ENCODE measurements around the gene CD74. TPM values are rescaled to one million over a fixed set of nuclear protein-coding genes. Genes with fewer than 3 reads are reported as not detected.
"Not testable (repeated sequence)": the region's sequence is repeated elsewhere in the genome, so short reads cannot be mapped to it uniquely, and the experiment has no call there.

Gene CD74
- total RNA-seq, 1 donor from 2014 or later, result 3.3 TPM

DNA sequence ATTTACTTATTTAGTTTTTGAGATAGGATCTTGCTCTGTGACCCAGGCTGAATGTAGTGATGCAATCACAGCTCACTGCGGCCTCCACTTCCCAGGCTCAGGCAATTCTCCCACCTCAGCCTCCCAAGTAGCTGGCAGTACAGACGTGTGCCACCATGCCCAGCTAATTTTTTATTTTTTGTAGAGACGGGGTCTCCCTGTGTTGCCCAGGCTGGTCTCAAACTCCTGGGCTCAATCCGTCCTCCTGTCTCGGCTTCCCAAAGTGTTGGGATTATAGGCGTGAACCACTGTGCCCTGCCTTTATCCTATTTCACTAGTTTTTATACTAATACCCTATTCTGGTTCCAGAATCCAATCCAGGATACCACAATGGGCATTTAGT is 30.0 kb upstream of the CD74 start:
- FAIRE-seq (no peak), DNase-seq (ENCODE audit: low spot score in 2 of 2) (no peak)

DNA sequence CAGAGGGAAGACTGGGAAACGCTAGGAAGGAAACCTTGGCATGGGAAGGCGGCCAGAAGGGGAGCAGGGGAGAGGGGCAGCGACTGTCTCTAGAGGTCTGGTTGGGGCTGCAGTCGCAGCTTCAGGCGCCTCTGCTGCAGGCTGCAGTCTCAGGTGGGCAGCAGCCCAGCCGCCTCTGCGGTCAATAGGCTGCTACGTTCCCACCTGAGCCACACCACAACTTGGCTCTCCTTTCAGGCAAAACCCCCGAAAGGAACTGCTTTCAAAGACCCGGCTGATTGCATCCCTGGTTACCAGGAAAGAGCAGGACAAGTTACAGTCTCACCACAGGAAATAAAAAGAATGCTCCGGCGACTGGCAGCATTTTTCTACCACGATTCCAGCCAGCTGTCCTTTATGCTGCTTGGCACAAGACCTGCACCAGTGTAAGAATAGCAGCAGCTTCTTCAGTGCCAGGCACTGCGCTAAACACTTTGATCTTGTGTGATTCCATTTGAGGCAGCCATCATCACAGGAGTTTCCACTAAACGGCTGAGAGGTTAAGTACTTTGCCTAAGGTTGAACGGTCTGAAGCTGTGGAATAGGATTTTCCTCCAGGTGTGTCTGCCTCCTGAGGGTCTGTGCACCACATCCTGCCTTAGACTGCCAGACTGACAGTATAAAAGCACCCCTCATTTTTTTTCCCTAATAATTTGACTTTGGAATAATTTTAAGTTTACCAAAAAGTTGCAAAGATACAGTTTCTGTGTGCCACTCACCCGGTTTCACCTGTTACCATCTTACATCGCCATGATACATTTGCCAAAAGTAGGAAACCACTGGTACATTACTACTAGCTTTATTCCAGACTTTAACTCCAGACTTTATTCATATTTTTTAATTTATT is 29.3 kb upstream of the CD74 start:
- DNase-seq (ENCODE audit: low spot score in 2 of 2) (no peak), FAIRE-seq (no peak)

GRCh38 chr5:150440948-150441812 is 28.5 kb upstream of the CD74 start:
- FAIRE-seq, result no peak
- no peak for DNase-seq (ENCODE audit: low spot score in 2 of 2)

- DNase-seq (ENCODE audit: low spot score in 2 of 2), result no peak
Observed at GRCh38 chr5:150438873-150439546, 26.3 kb upstream of the CD74 start.

GRCh38 chr5:150436141-150436680 is 23.5 kb upstream of the CD74 start:
- peak; percentile 70 to 86 for DNase-seq (ENCODE audit: low spot score in 2 of 2)
- no peak for FAIRE-seq

More at GRCh38 chr5:150438873-150439546, 26.3 kb upstream of the CD74 start:
- FAIRE-seq, result no peak

- FAIRE-seq (no peak), DNase-seq (ENCODE audit: low spot score in 2 of 2) (no peak)
Observed at GRCh38 chr5:150434464-150434863, 21.8 kb upstream of the CD74 start.

- DNase-seq (ENCODE audit: low spot score in 2 of 2) (no peak), FAIRE-seq (no peak)
Observed at GRCh38 chr5:150431574-150431973, 18.9 kb upstream of the CD74 start.

DNA sequence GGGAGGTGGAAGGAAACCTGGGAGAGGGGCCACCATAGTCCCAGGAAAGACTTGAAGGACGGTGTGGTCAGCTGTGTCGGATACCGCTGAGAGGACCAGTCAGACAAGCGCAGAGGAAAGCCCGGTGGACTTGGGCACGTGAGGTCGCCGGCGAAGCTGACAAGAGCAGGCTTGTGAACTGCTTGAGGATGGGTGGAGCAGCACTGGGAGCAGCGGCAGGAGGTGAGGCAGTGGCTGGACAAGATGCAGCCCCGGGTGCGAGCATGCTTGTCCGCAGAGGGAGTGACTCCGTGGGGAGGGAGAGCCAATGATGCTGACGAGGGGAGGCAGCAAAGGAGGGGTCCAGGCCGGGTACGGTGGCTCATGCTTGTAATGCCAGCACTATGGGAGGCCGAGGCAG is 18.3 kb upstream of the CD74 start:
- FAIRE-seq (no peak), DNase-seq (ENCODE audit: low spot score in 2 of 2) (no peak)

- FAIRE-seq (no peak), DNase-seq (ENCODE audit: low spot score in 2 of 2) (no peak)
Observed at GRCh38 chr5:150429410-150429873, 16.7 kb upstream of the CD74 start.

DNA sequence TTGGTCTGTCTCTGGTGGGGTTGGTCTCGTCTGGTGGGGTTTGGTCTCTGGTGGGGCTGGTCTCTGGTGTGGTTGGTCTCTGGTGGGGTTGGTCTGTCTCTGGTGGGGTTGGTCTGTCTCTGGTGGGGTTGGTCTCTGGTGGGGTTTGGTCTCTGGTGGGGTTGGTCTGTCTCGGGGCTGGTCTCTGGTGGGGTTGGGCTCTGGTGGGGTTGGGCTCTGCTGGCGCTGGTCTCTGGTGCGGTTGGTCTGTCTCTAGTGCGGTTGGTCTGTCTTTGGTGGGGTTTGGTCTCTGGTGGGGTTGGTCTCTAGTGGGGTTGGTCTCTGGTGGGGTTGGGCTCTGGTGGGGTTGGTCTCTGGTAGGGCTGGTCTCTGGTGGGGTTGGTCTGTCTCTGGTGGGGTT is 16.3 kb upstream of the CD74 start:
- FAIRE-seq (no peak), DNase-seq (ENCODE audit: low spot score in 2 of 2) (no peak)

- FAIRE-seq, result no peak
- peak in 1 of 2 donors; percentile 48 for DNase-seq (ENCODE audit: low spot score in 2 of 2)
Observed at GRCh38 chr5:150428106-150428876, 15.6 kb upstream of the CD74 start.

GRCh38 chr5:150426165-150426564 is 13.5 kb upstream of the CD74 start:
- peak; percentile 85 for FAIRE-seq
- DNase-seq (ENCODE audit: low spot score in 2 of 2), result not testable (repeated sequence)

- DNase-seq (ENCODE audit: low spot score in 2 of 2), result no peak
- no peak for FAIRE-seq
Observed at GRCh38 chr5:150422758-150423157, 10.0 kb upstream of the CD74 start.

- no peak for FAIRE-seq
- DNase-seq (ENCODE audit: low spot score in 2 of 2), result no peak
Observed at GRCh38 chr5:150422075-150422474, 9.4 kb upstream of the CD74 start.

GRCh38 chr5:150419630-150420270 is 7.0 kb upstream of the CD74 start:
- FAIRE-seq (no peak), DNase-seq (ENCODE audit: low spot score in 2 of 2) (no peak)

GRCh38 chr5:150413902-150414790 is 1.4 kb upstream of the CD74 start:
- DNase-seq (ENCODE audit: low spot score in 2 of 2); FAIRE-seq: not testable (repeated sequence)

GRCh38 chr5:150413176-150413901 is 629 bp upstream of the CD74 start:
- DNase-seq (ENCODE audit: low spot score in 2 of 2), result no peak
- no peak for FAIRE-seq
